ENCODE data around the gene GEN1.

The GEN1 gene

GRCh38 chr2:17800693-17801458, 46.9 kb downstream of the GEN1 start:
- H3K4me1 Mint-ChIP-seq, result peaks cover 53% of the 10 kb centered on the region
- H3K36me3 Mint-ChIP-seq (ENCODE audit: low read depth), result no peaks in the 10 kb centered on the region
- no peaks in the 10 kb centered on the region for H3K27me3 Mint-ChIP-seq (ENCODE audit: low read depth)

GRCh38 chr2:17803497-17803896, 49.6 kb downstream of the GEN1 start:
- H3K27me3 Mint-ChIP-seq (ENCODE audit: low read depth), result no peaks in the 10 kb centered on the region

More at GRCh38 chr2:17800693-17801458, 46.9 kb downstream of the GEN1 start:
- H3K9me3 Mint-ChIP-seq, result no peaks in the 10 kb centered on the region
- TF ChIP-seq CTCF (IDR thresholded peaks at IDR 0.05; ENCODE audit: unreplicated experiment in 3 of 3), result no peak
- H3K27ac Mint-ChIP-seq, result peak overlapping the region; percentile 88 to 92 (median 91)
- H3K4me3 Mint-ChIP-seq, result peak overlapping the region in 2 of 3 experiments; percentile 19 to 91

GRCh38 chr2:17804358-17804757, 50.4 kb downstream of the GEN1 start:
- TF ChIP-seq CTCF (IDR thresholded peaks at IDR 0.05; ENCODE audit: unreplicated experiment in 3 of 3), result no peak
- Mint-ChIP-seq H3K27ac (no peak overlapping the region), H3K4me3 (no peak overlapping the region), H3K36me3 (ENCODE audit: low read depth) (no peaks in the 10 kb centered on the region), H3K4me1 (peaks cover 53% of the 10 kb centered on the region), H3K27me3 (ENCODE audit: low read depth) (no peaks in the 10 kb centered on the region), H3K9me3 (no peaks in the 10 kb centered on the region)

More at GRCh38 chr2:17803497-17803896, 49.6 kb downstream of the GEN1 start:
- no peak for TF ChIP-seq CTCF (IDR thresholded peaks at IDR 0.05; ENCODE audit: unreplicated experiment in 3 of 3)
- peaks cover 53% of the 10 kb centered on the region for H3K4me1 Mint-ChIP-seq
- no peaks in the 10 kb centered on the region for H3K36me3 Mint-ChIP-seq (ENCODE audit: low read depth)
- no peak overlapping the region for H3K4me3 Mint-ChIP-seq
- no peaks in the 10 kb centered on the region for H3K9me3 Mint-ChIP-seq
- peak overlapping the region in 1 of 3 experiments; percentile 8 for H3K27ac Mint-ChIP-seq

GRCh38 chr2:17805166-17805565, 51.2 kb downstream of the GEN1 start:
- no peak overlapping the region for H3K4me3 Mint-ChIP-seq
- peak overlapping the region in 2 of 3 experiments; percentile 21 to 51 for H3K27ac Mint-ChIP-seq
- H3K36me3 Mint-ChIP-seq (ENCODE audit: low read depth), result no peaks in the 10 kb centered on the region
- no peak for TF ChIP-seq CTCF (IDR thresholded peaks at IDR 0.05; ENCODE audit: unreplicated experiment in 3 of 3)
- peaks cover 52% of the 10 kb centered on the region for H3K4me1 Mint-ChIP-seq
- no peaks in the 10 kb centered on the region for H3K9me3 Mint-ChIP-seq
- no peaks in the 10 kb centered on the region for H3K27me3 Mint-ChIP-seq (ENCODE audit: low read depth)

GRCh38 chr2:17805717-17806363, 51.9 kb downstream of the GEN1 start:
- H3K4me3 Mint-ChIP-seq, result peak overlapping the region in 1 of 3 experiments; percentile 8
- peak overlapping the region; percentile 21 to 51 (median 50) for H3K27ac Mint-ChIP-seq
- TF ChIP-seq CTCF (IDR thresholded peaks at IDR 0.05; ENCODE audit: unreplicated experiment in 3 of 3), result no peak
- H3K4me1 Mint-ChIP-seq, result peaks cover 45% of the 10 kb centered on the region
- H3K27me3 Mint-ChIP-seq (ENCODE audit: low read depth), result no peaks in the 10 kb centered on the region
- H3K36me3 Mint-ChIP-seq (ENCODE audit: low read depth), result no peaks in the 10 kb centered on the region
- H3K9me3 Mint-ChIP-seq, result no peaks in the 10 kb centered on the region
